Mesodermal cell (in vitro differentiated cells): ENCODE data around the gene JUN. TPM values are rescaled to one million over a fixed set of nuclear protein-coding genes. Genes with fewer than 3 reads are reported as not detected.

Experiments
- H3K27ac ChIP-seq: 2 replicates; pipeline ENCODE4 v1.7.0; 2013; ENCODE audit warnings: mild to moderate bottlenecking, low read depth, low read length, moderate library complexity; ENCODE audit not compliant: severe bottlenecking
- H3K36me3 ChIP-seq: 2 replicates; pipeline ENCODE4 v1.7.1; 2013; ENCODE audit warnings: mild to moderate bottlenecking, low read length, moderate library complexity; ENCODE audit not compliant: control insufficient read depth, insufficient read depth
- H3K4me1 ChIP-seq: one replicate; pipeline ENCODE4 v1.7.1; 2013; ENCODE audit warnings: mild to moderate bottlenecking, low read length; ENCODE audit not compliant: insufficient read depth, control insufficient read depth, poor library complexity, severe bottlenecking
- H3K4me3 ChIP-seq: 2 replicates; pipeline ENCODE4 v1.7.0; 2013; ENCODE audit warnings: low read length, control low read depth, mild to moderate bottlenecking; ENCODE audit not compliant: insufficient read depth, poor library complexity, severe bottlenecking; ENCODE audit errors: extremely low read depth
- H3K9me3 ChIP-seq: 2 replicates; pipeline ENCODE4 v1.7.1; 2013; ENCODE audit warnings: mild to moderate bottlenecking, low read length, moderate library complexity; ENCODE audit not compliant: control insufficient read depth
- WGBS, 2 experiments: methylation state at CpG; one replicate each; pipeline ENCODE4 v1.1.5; 2013; ENCODE audit warnings: missing lambda C conversion rate in 2 of 2; ENCODE audit not compliant: insufficient coverage in 2 of 2; 5-methylcytosine and 5-hydroxymethylcytosine counted together
- polyA plus RNA-seq, 2 experiments: library from polyadenylated mRNA; stranded (reverse); fragments of 50-300 nt; gene quantifications; one replicate each; pipeline ENCODE4 v1.2.3, GENCODE V29; 2013

JUN gene
- 40.5 TPM for polyA plus RNA-seq (2013, experiment 1 of 2)
- polyA plus RNA-seq (2013, experiment 2 of 2) = 35.1 TPM

DNA sequence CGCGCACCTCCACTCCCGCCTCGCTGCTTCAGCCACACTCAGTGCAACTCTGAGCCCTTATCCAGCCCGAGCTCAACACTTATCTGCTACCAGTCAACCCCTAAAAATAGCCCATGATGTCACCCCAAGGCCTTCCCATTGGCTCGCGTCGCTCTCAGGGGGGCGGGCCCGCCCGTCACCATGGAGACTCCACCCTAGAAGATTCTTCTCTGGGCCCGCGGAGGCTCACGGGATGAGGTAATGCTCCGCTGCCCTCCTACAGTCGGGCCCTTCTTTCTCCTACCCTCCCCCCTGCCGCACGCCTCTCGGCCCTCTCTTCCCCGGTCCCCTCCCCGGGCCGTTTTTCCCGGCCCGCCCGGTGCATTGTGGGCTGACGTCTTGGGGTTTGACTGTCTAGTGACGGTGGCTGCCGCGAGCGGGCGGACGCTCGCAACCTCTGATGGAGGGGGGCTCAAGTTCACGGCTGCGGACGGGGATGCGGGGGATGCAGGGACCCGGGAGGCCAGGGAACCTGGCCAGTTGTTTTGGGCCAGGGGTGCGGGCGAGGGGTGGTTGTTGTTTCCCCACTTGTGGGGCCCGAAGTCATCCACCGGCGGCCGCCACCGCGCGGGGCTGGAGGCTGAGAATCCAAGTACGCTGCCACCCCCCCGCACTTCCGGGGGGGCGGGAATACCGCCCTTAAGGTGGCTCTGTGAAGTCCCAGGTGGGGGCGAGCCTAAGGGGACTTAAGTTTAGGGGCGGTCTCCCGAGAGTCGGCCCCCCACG is at the start of gene JUN:
Gene JUN, minus strand, starts transcription at position 55 of the 765 bp plus-strand sequence. CDS start 977 bp downstream, outside the sequence.
- WGBS, 2 experiments = 0% methylated on average over 24 to 38 of the region's 57 CpGs
- Histone ChIP-seq H3K27ac (peak within 1 kb of the TSS; percentile 97), H3K36me3 (peaks cover 16% of the 10 kb centered on the region), H3K4me1 (peaks cover 4% of the 10 kb centered on the region), H3K9me3 (peaks cover 14% of the 10 kb centered on the region), H3K4me3 (peak within 1 kb of the TSS; percentile 86)

GRCh38 chr1:58833166-58833565 is 49.3 kb upstream of the JUN start:
- Histone ChIP-seq H3K27ac (no peak overlapping the region), H3K36me3 (no peaks in the 10 kb centered on the region), H3K4me1 (no peaks in the 10 kb centered on the region), H3K4me3 (no peak overlapping the region), H3K9me3 (peaks cover 2% of the 10 kb centered on the region)
- WGBS, 2 experiments = no CpG with 5 or more reads among the region's 1 CpG

DNA sequence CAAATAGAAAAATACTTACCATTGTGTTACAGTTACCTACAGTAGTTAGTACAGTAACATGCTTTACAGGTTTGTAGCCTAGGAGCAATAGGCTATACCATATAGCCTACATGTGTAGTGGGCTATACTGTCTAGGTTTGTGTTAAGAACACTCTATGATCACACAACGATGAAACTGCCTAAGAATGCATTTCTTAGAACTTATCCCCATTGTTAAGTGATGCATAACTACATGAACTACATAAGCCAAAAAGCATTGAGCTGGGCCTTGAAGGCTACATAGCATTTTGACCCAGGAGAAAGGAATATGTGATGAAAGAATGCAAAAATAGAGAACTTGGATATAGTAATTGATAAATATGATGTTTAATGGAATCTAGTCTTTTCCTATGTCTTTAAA is 46.4 kb upstream of the JUN start:
- Histone ChIP-seq H3K4me3 (no peak overlapping the region), H3K4me1 (no peaks in the 10 kb centered on the region), H3K27ac (no peak overlapping the region), H3K36me3 (no peaks in the 10 kb centered on the region), H3K9me3 (peaks cover 15% of the 10 kb centered on the region)
- no CpG with 5 or more reads among the region's 1 CpG for WGBS, 2 experiments

DNA sequence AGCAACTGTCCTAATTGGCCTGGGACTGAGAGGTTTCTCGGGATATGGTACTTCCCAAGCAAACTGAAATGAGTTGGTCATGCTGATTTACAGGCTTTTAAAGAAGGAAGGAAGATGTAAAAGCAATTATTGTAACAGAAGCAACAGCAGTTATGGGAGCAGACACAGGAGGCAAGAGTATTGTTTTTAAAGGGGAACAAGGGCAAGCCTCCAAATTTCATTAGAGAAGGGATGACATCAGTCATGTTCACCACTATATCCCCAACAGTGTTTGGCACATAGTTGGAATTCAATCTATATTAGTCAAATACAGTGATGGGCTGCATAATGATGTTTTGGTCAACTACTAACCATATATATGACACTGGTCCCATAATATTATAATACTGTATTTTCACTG is 46.0 kb upstream of the JUN start:
- Histone ChIP-seq H3K9me3 (peaks cover 15% of the 10 kb centered on the region), H3K36me3 (no peaks in the 10 kb centered on the region), H3K4me1 (no peaks in the 10 kb centered on the region), H3K27ac (no peak overlapping the region), H3K4me3 (no peak overlapping the region)
- 91% methylated on average over 1 of the region's 1 CpG; no CpG with 5 or more reads in 1 of the 2 experiments for WGBS, 2 experiments

DNA sequence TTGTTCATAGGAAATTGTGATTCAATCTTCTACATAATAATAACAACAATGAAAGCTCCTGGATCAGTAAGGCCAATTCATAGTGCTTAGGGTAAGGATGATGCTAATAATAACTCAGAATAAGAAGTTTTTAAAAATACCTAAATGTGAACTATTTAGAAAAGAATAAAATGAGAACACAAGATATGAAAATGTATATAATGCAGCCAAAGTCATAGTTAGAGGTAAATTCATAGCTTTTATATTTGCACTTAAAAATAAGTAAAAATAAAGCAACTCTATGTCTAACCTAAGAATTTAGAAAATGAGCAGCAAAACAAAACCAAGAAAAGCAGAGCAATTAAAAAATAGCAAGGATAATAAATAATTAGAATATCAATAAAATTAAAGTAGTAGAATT is 43.5 kb upstream of the JUN start:
- H3K36me3 ChIP-seq = no peaks in the 10 kb centered on the region
- peaks cover 5% of the 10 kb centered on the region for H3K4me1 ChIP-seq
- H3K27ac ChIP-seq = no peak overlapping the region
- no peak overlapping the region for H3K4me3 ChIP-seq
- peaks cover 15% of the 10 kb centered on the region for H3K9me3 ChIP-seq

DNA sequence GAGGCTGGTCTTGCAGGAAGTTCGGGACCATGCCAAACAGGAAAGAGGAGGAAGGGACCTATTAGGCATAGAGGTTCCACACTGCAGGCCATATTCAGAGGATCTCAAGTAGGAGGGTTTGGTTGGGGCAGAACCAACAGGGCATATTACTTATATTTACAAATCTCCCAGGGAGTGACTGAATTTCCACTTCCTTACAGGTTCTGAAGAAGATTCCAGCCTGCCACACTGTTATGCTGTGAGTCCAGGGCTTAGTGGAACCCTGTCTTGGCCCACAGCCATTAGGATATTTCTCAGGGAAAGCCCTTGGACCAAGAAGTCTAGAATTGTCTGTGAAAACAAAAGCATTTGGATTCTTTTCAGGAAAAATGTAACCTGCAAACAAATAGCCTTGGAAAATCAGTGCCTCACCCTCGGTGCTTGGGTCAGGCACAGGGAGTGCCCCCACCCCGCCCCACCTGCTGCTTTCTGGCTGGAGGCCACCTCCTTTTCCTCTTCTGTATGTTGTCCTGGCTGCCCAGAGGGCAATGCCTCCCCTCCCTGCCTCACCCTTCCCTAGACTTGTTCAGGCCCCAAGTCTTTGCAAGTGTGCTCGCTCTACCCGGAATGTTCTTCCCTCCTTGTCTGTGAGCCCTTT is 41.0 kb upstream of the JUN start:
- WGBS, 2 experiments = 75 to 76% methylated on average over 5 of the region's 5 CpGs
- Histone ChIP-seq H3K27ac (no peak overlapping the region), H3K4me1 (peaks cover 5% of the 10 kb centered on the region), H3K36me3 (no peaks in the 10 kb centered on the region), H3K9me3 (peaks cover 15% of the 10 kb centered on the region), H3K4me3 (no peak overlapping the region)

DNA sequence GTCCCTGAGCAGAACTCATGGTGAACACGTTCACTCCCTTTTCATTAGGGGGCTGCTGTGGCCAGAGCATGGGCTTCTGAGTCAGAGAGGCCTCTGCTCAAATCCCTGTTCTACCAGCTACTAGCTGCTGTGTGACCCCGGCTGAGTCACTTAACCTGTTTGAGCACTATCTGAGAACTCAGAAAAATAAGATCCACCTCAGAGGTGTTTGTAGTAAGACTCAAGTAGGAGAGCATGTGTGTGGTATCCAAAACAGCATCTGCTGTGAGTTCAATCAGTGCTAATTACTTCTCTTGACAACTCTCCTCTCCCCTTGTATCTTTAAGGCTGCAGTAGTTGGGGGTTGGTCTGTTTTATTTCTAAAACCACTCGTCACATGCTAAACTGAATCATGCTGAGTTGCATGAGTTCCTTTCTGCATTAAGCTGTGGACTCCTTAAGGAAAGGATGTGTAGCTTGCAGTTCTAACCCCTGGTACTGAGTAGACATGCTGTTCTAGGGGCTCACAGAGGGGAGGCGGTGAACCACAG is 39.7 kb upstream of the JUN start:
- H3K4me3 ChIP-seq = no peak overlapping the region
- no peaks in the 10 kb centered on the region for H3K36me3 ChIP-seq
- peaks cover 15% of the 10 kb centered on the region for H3K9me3 ChIP-seq
- peak overlapping the region; percentile 59 for H3K27ac ChIP-seq
- H3K4me1 ChIP-seq = peaks cover 5% of the 10 kb centered on the region
- 64 to 83% methylated on average over 1 to 3 of the region's 4 CpGs for WGBS, 2 experiments

- WGBS, 2 experiments = 92 to 96% methylated on average over 4 of the region's 4 CpGs
Observed at GRCh38 chr1:58821309-58821708, 37.5 kb upstream of the JUN start.

GRCh38 chr1:58818976-58819375 is 35.1 kb upstream of the JUN start:
- H3K27ac ChIP-seq = no peak overlapping the region
- H3K4me1 ChIP-seq = peaks cover 9% of the 10 kb centered on the region
- H3K9me3 ChIP-seq = no peaks in the 10 kb centered on the region
- WGBS, 2 experiments = 100% methylated on average over 1 of the region's 3 CpGs; no CpG with 5 or more reads in 1 of the 2 experiments
- no peak overlapping the region for H3K4me3 ChIP-seq
- H3K36me3 ChIP-seq = no peaks in the 10 kb centered on the region

More at GRCh38 chr1:58821309-58821708, 37.5 kb upstream of the JUN start:
- Histone ChIP-seq H3K27ac (no peak overlapping the region), H3K4me3 (no peak overlapping the region), H3K4me1 (peaks cover 5% of the 10 kb centered on the region), H3K36me3 (no peaks in the 10 kb centered on the region), H3K9me3 (no peaks in the 10 kb centered on the region)

- 90 to 100% methylated on average over 1 of the region's 2 CpGs for WGBS, 2 experiments
- no peak overlapping the region for H3K4me3 ChIP-seq
- H3K4me1 ChIP-seq = peaks cover 5% of the 10 kb centered on the region
- no peaks in the 10 kb centered on the region for H3K36me3 ChIP-seq
- H3K9me3 ChIP-seq = no peaks in the 10 kb centered on the region
- H3K27ac ChIP-seq = no peak overlapping the region
Observed at GRCh38 chr1:58818075-58818474, 34.2 kb upstream of the JUN start.
